Astrocyte (in vitro differentiated cells and primary cell): Measurements from ENCODE around the gene XRN2. TPM values are rescaled to one million over a fixed set of nuclear protein-coding genes. Genes with fewer than 3 reads are reported as not detected.

Experiments
- DNase-seq: peaks from one replicate; pipeline ENCODE4 v3.0.0-alpha.2; 2010; ENCODE audit warnings: low read depth
- FAIRE-seq: peaks from 2 replicates; lab custom pipeline; 2011; peaks lifted over from hg19 to GRCh38; lab: Jason Lieb, UNC
- H2AFZ ChIP-seq: 2 replicates; pipeline ENCODE4 v1.6.0; 2012; ENCODE audit warnings: low read depth, low read length, inconsistent platforms
- H3K27ac ChIP-seq: 2 replicates; pipeline ENCODE4 v1.5.1; 2011; ENCODE audit warnings: low read depth, low read length, inconsistent platforms
- H3K27me3 ChIP-seq: 2 replicates; pipeline ENCODE4 v1.6.0; 2011; ENCODE audit warnings: low read length, inconsistent platforms; ENCODE audit not compliant: insufficient read depth
- H3K36me3 ChIP-seq: 2 replicates; pipeline ENCODE4 v1.5.1; 2011; ENCODE audit warnings: low read length, inconsistent platforms; ENCODE audit not compliant: insufficient read depth
- H3K4me1 ChIP-seq: 2 replicates; pipeline ENCODE4 v1.5.1; 2011; ENCODE audit warnings: low read length, inconsistent platforms; ENCODE audit not compliant: insufficient read depth
- H3K4me2 ChIP-seq: 2 replicates; pipeline ENCODE4 v1.6.0; 2012; ENCODE audit warnings: low read length, inconsistent platforms
- H3K4me3 ChIP-seq: 2 replicates; pipeline ENCODE4 v1.5.1; 2011; ENCODE audit warnings: low read depth, mild to moderate bottlenecking, low read length, inconsistent platforms; ENCODE audit not compliant: insufficient read depth
- H3K79me2 ChIP-seq: 2 replicates; pipeline ENCODE4 v1.6.0; 2012; ENCODE audit warnings: mild to moderate bottlenecking, low read length, inconsistent platforms; ENCODE audit not compliant: insufficient read depth
- H3K9ac ChIP-seq: 2 replicates; pipeline ENCODE4 v1.6.0; 2012; ENCODE audit warnings: mild to moderate bottlenecking, low read length, inconsistent platforms
- H3K9me3 ChIP-seq: 2 replicates; pipeline ENCODE4 v1.5.1; 2012; ENCODE audit warnings: low read depth, mild to moderate bottlenecking, low read length, inconsistent platforms; ENCODE audit not compliant: insufficient read depth
- H4K20me1 ChIP-seq: 2 replicates; pipeline ENCODE4 v1.6.0; 2012; ENCODE audit warnings: low read length, inconsistent platforms; ENCODE audit not compliant: insufficient read depth
- H3K27ac Mint-ChIP-seq: one replicate; pipeline ENCODE4 v1.8.0; 2021; ENCODE audit warnings: mild to moderate bottlenecking, mixed read lengths; ENCODE audit not compliant: unreplicated experiment
- H3K27me3 Mint-ChIP-seq: one replicate; pipeline ENCODE4 v1.8.0; 2021; ENCODE audit warnings: low read depth, mixed read lengths; ENCODE audit not compliant: unreplicated experiment
- H3K36me3 Mint-ChIP-seq: one replicate; pipeline ENCODE4 v1.8.0; 2021; ENCODE audit warnings: low read depth, mixed read lengths; ENCODE audit not compliant: unreplicated experiment
- H3K4me1 Mint-ChIP-seq: one replicate; pipeline ENCODE4 v1.8.0; 2021; ENCODE audit warnings: low read depth, mixed read lengths; ENCODE audit not compliant: unreplicated experiment
- H3K4me3 Mint-ChIP-seq: one replicate; pipeline ENCODE4 v1.8.0; 2021; ENCODE audit warnings: mild to moderate bottlenecking, moderate library complexity, mixed read lengths; ENCODE audit not compliant: unreplicated experiment
- H3K9me3 Mint-ChIP-seq: one replicate; pipeline ENCODE4 v1.8.0; 2021; ENCODE audit warnings: mild to moderate bottlenecking, mixed read lengths; ENCODE audit not compliant: unreplicated experiment
- EZH2 ChIP-seq: IDR thresholded peaks from 2 replicates; pipeline ENCODE4 v1.6.1; 2012; ENCODE audit warnings: mild to moderate bottlenecking, low read length, inconsistent platforms; ENCODE audit not compliant: insufficient read depth
- total RNA-seq: library from RNA; stranded (reverse); gene quantifications from 2 replicates; pipeline ENCODE4 v1.2.1, GENCODE V29; 2021
- TF ChIP-seq, protein P1 (sequence below): IDR thresholded peaks from 2 replicates; pipeline ENCODE4 v1.5.1; 2011; ENCODE audit warnings: low read depth, mild to moderate bottlenecking, inconsistent platforms, low read length, moderate library complexity; ENCODE audit not compliant: insufficient read depth

The XRN2 gene
- total RNA-seq, 1 donor from 2014 or later: 74.5 TPM

DNA sequence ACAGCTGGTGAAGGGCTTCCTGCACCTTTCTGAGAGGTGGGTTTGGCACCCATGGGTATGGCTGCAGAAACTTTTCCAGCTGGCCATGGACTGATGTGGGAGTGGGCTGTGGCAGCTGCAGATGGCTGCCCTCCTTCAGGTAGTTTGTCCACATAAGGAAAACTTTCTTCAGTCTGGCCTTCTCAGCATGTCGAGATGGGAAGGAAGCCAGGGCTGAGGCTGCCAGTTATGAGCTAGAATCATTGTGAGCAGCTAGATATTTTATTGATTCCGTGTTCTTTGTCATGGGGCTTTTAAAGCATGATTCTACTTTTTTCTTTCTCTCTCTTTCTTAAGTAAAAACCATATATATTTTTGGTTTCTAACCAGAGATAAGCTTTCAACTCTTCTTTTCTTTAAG lies 77.6 kb downstream of the XRN2 start:
- H3K27me3 ChIP-seq: no peaks in the 10 kb centered on the region
- H3K4me2 ChIP-seq: no peak overlapping the region
- H2AFZ ChIP-seq: no peak overlapping the region
- no peak overlapping the region for H3K4me3 ChIP-seq
- no peak overlapping the region for H3K9ac ChIP-seq
- H4K20me1 ChIP-seq: peaks cover 38% of the 10 kb centered on the region
- DNase-seq: no peak
- Mint-ChIP-seq H3K27me3 (no peaks in the 10 kb centered on the region), H3K4me1 (peaks cover 34% of the 10 kb centered on the region), H3K4me3 (no peak overlapping the region), H3K27ac (no peak overlapping the region), H3K36me3 (peaks cover 8% of the 10 kb centered on the region), H3K9me3 (no peaks in the 10 kb centered on the region)
- no peaks in the 10 kb centered on the region for H3K9me3 ChIP-seq
- FAIRE-seq: no peak
- peaks cover 21% of the 10 kb centered on the region for H3K36me3 ChIP-seq
- H3K27ac ChIP-seq: no peak overlapping the region
- peaks cover 23% of the 10 kb centered on the region for H3K79me2 ChIP-seq
- no peak for TF ChIP-seq EZH2
- TF ChIP-seq, protein P1, sequence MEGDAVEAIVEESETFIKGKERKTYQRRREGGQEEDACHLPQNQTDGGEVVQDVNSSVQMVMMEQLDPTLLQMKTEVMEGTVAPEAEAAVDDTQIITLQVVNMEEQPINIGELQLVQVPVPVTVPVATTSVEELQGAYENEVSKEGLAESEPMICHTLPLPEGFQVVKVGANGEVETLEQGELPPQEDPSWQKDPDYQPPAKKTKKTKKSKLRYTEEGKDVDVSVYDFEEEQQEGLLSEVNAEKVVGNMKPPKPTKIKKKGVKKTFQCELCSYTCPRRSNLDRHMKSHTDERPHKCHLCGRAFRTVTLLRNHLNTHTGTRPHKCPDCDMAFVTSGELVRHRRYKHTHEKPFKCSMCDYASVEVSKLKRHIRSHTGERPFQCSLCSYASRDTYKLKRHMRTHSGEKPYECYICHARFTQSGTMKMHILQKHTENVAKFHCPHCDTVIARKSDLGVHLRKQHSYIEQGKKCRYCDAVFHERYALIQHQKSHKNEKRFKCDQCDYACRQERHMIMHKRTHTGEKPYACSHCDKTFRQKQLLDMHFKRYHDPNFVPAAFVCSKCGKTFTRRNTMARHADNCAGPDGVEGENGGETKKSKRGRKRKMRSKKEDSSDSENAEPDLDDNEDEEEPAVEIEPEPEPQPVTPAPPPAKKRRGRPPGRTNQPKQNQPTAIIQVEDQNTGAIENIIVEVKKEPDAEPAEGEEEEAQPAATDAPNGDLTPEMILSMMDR: no peak
- peaks cover 4% of the 10 kb centered on the region for H3K4me1 ChIP-seq

DNA sequence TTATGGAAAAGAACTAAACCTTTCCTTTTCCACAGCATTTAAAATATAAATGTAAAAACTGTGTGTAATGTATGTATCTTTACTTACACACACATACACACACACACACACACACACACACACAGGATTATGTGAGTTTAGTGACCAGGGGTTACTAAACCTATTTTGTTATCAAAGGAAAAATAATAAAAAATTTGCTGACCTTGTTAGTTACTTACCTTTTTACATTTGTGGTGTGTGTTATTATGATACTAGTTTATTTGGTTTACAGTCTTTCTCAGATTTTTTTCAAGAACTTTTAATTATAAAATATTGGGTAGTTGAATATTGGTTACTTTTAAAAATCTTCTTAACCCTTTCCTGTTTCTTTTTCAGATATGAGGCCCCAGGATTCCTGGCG lies 78.5 kb downstream of the XRN2 start:
- H3K4me1 Mint-ChIP-seq: peaks cover 30% of the 10 kb centered on the region
- H3K27ac Mint-ChIP-seq: no peak overlapping the region
- DNase-seq (no peak), FAIRE-seq (no peak)
- Histone ChIP-seq H3K4me2 (no peak overlapping the region), H3K27ac (no peak overlapping the region), H2AFZ (no peak overlapping the region), H3K36me3 (peaks cover 20% of the 10 kb centered on the region), H3K27me3 (no peaks in the 10 kb centered on the region), H3K4me1 (peaks cover 4% of the 10 kb centered on the region), H3K4me3 (no peak overlapping the region), H4K20me1 (peaks cover 33% of the 10 kb centered on the region), H3K9me3 (no peaks in the 10 kb centered on the region), H3K79me2 (peaks cover 20% of the 10 kb centered on the region), H3K9ac (no peak overlapping the region)
- H3K4me3 Mint-ChIP-seq: no peak overlapping the region
- H3K27me3 Mint-ChIP-seq: no peaks in the 10 kb centered on the region
- H3K36me3 Mint-ChIP-seq: peaks cover 8% of the 10 kb centered on the region
- TF ChIP-seq, protein P1: no peak
- H3K9me3 Mint-ChIP-seq: no peaks in the 10 kb centered on the region

DNA sequence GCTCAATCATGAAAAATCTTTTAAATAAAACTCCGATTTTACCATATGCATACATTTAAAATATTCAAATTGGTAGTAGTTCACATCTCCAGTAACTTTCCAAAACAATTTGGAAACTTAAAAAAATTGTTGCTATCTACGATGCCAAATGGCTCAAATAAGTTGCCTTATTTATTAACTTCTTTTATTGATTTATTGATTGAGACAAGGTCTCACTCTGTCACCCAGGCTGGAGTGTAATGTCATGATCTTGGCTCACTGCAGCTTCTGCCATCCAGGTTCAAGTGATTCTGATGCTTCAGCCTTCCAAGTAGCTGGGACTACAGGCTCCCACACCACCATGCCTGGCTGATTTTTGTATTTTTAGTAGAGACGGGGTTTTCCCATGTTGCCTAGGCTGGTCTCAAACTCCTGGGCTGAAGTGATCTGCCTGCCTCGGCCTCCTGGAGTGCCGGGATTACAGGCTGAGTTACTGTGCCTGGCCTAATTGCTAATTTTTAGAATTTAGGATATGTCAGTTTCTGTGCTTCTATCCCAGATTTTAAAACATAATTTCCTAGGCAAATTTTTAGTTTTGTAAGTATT lies 81.3 kb downstream of the XRN2 start:
- H3K9me3 ChIP-seq: no peaks in the 10 kb centered on the region
- TF ChIP-seq, protein P1: no peak
- TF ChIP-seq EZH2: no peak
- H2AFZ ChIP-seq: no peak overlapping the region
- peaks cover 23% of the 10 kb centered on the region for H4K20me1 ChIP-seq
- peaks cover 6% of the 10 kb centered on the region for H3K36me3 Mint-ChIP-seq
- H3K36me3 ChIP-seq: peaks cover 35% of the 10 kb centered on the region
- no peak for DNase-seq
- H3K4me1 Mint-ChIP-seq: peaks cover 18% of the 10 kb centered on the region
- H3K4me2 ChIP-seq: no peak overlapping the region
- no peaks in the 10 kb centered on the region for H3K9me3 Mint-ChIP-seq
- H3K4me1 ChIP-seq: no peaks in the 10 kb centered on the region
- H3K27ac ChIP-seq: no peak overlapping the region
- no peak for FAIRE-seq
- H3K9ac ChIP-seq: no peak overlapping the region
- peaks cover 4% of the 10 kb centered on the region for H3K79me2 ChIP-seq
- no peaks in the 10 kb centered on the region for H3K27me3 ChIP-seq
- no peaks in the 10 kb centered on the region for H3K27me3 Mint-ChIP-seq
- H3K27ac Mint-ChIP-seq: no peak overlapping the region
- no peak overlapping the region for H3K4me3 ChIP-seq
- H3K4me3 Mint-ChIP-seq: no peak overlapping the region
